ENCODE data around the gene CPSF4L.

The CPSF4L gene

GRCh38 chr17:73311428-73311780 is 49.7 kb upstream of the CPSF4L start (continued):
- peak; percentile 69; the same call in 1 of the 2 replicates for TF ChIP-seq KLF9 (tag by site-specific recombination; IDR thresholded peaks at IDR 0.05; ENCODE audit: low read depth)
- TF ChIP-seq KLF7 (tag by site-specific recombination; IDR thresholded peaks at IDR 0.05; ENCODE audit: borderline replicate concordance) = 0 out of 2 replicates have a peak, but pooled peaks have one; percentile 9

- CTCF ChIA-PET = interaction anchor here (0.5 to 7.7 kb wide), 15 partner anchors 10 to 606 kb away, joined by 3 to 50 read pairs (median 4); no protein-coding TSS in a partner anchor
- POLR2A ChIA-PET = interaction anchor here (1.0 to 2.7 kb wide), 10 partner anchors 8 to 78 kb away, joined by 4 to 33 read pairs (median 6); a partner anchor contains a TSS
- H3K9me3 ChIP-seq (ENCODE audit: control insufficient read depth, insufficient read depth, low read depth, low read length) = no peaks in the 10 kb centered on the region
- peaks cover 31% of the 10 kb centered on the region for H3K4me1 ChIP-seq (ENCODE audit: control insufficient read depth, insufficient read depth, low read length)
- peaks cover 0 to 6% of the 10 kb centered on the region in 2 experiments; a peak in 1 of 3 replicates for H3K36me3 ChIP-seq (ENCODE audit: control insufficient read depth in 2 of 2, insufficient read depth in 1 of 2, low read length in 2 of 2)
- peak overlapping the region; percentile 88 for H3K27ac ChIP-seq (ENCODE audit: extremely low read depth, low read depth, low read length)
- H3K4me3 ChIP-seq (ENCODE audit: low read depth, low read length) = peak overlapping the region; percentile 86
- TF ChIP-seq ZNF664 (tag by site-specific recombination; IDR thresholded peaks at IDR 0.05) (no peak), ZNF776 (tag by site-specific recombination; IDR thresholded peaks at IDR 0.05; ENCODE audit: borderline replicate concordance) (no peak), MYNN (tag by site-specific recombination; IDR thresholded peaks at IDR 0.05; ENCODE audit: borderline replicate concordance) (no peak), ZNF148 (tag by site-specific recombination; IDR thresholded peaks at IDR 0.05; ENCODE audit: borderline replicate concordance) (no peak), ZFHX2 (tag by site-specific recombination; conservative IDR thresholded peaks at IDR 0.05) (peak; percentile 23; the same call in 1 of the 2 replicates), GLIS2 (tag by site-specific recombination; IDR thresholded peaks at IDR 0.05) (0 out of 2 replicates have a peak, but pooled peaks have one; percentile 20), YY2 (tag by site-specific recombination; IDR thresholded peaks at IDR 0.05) (no peak), ZNF626 (tag by site-specific recombination; IDR thresholded peaks at IDR 0.05) (no peak), SP3 (tag by site-specific recombination; IDR thresholded peaks at IDR 0.05) (no peak), ZNF677 (tag by site-specific recombination; IDR thresholded peaks at IDR 0.05) (no peak), MEIS1 (CRISPR knock-in tag; IDR thresholded peaks at IDR 0.05; ENCODE audit: borderline replicate concordance) (no peak), ZBTB21 (tag by site-specific recombination; IDR thresholded peaks at IDR 0.05) (no peak), ZNF510 (tag by site-specific recombination; IDR thresholded peaks at IDR 0.05; ENCODE audit: insufficient replicate concordance) (no peak), SP7 (tag by site-specific recombination; IDR thresholded peaks at IDR 0.05) (no peak), YY1 (tag by site-specific recombination; IDR thresholded peaks at IDR 0.05) (no peak), KLF7 (tag by site-specific recombination; IDR thresholded peaks at IDR 0.05; ENCODE audit: borderline replicate concordance) (no peak), KLF9 (tag by site-specific recombination; IDR thresholded peaks at IDR 0.05; ENCODE audit: low read depth) (no peak), PRDM10 (tag by site-specific recombination; IDR thresholded peaks at IDR 0.05) (peak; percentile 95), ZBTB10 (tag by site-specific recombination; IDR thresholded peaks at IDR 0.05) (no peak), ZNF639 (tag by site-specific recombination; IDR thresholded peaks at IDR 0.05) (no peak), ZNF449 (tag by site-specific recombination; IDR thresholded peaks at IDR 0.05) (no peak)
Measured at GRCh38 chr17:73309727-73310596, 48.3 kb upstream of the CPSF4L start.
